H1 (cell line): ENCODE data around the gene CAMK2B. TPM values are rescaled to one million over a fixed set of nuclear protein-coding genes. Genes with fewer than 3 reads are reported as not detected.

ENCODE experiments used
- CTCF ChIA-PET: fragments of 300-600 bp; sonication (Branson Sonifier 250); formaldehyde crosslinking; loops from one replicate; lab custom pipeline; 2021; ENCODE audit not compliant: partially characterized antibody; lab: Charles Lee
- POLR2A ChIA-PET: fragments of 300-600 bp; sonication (Branson Sonifier 250); formaldehyde crosslinking; loops from one replicate; lab custom pipeline; 2021; ENCODE audit warnings: inconsistent platforms; ENCODE audit not compliant: partially characterized antibody; lab: Charles Lee
- DNase-seq, 2 experiments: peaks; one replicate each; pipeline versions ENCODE4 v3.0.0 to v3.0.0-alpha.2; 2010 to 2022; ENCODE audit warnings: low spot score in 2 of 2, low read depth in 1 of 2, mixed read lengths in 1 of 2
- FAIRE-seq: peaks from 2 replicates; lab custom pipeline; 2011; peaks lifted over from hg19 to GRCh38; lab: Jason Lieb, UNC
- H2AFZ ChIP-seq: 2 replicates; pipeline ENCODE4 v1.8.1; 2012; ENCODE audit warnings: low read length, inconsistent platforms
- H2AK5ac ChIP-seq: 2 replicates; pipeline ENCODE4 v1.6.1; 2013; ENCODE audit warnings: low read depth, low read length
- H2BK120ac ChIP-seq: replicated peaks from 2 replicates; pipeline ENCODE3; 2013; ENCODE audit warnings: low read depth, low read length, inconsistent platforms
- H2BK12ac ChIP-seq: 2 replicates; pipeline ENCODE4 v1.6.1; 2013; ENCODE audit warnings: low read depth, low read length
- H2BK15ac ChIP-seq: 2 replicates; pipeline ENCODE4 v1.6.1; 2013; ENCODE audit warnings: low read length
- H2BK20ac ChIP-seq: 2 replicates; pipeline ENCODE4 v1.6.1; 2013; ENCODE audit warnings: low read length
- H2BK5ac ChIP-seq: 2 replicates; pipeline ENCODE4 v1.6.1; 2013; ENCODE audit warnings: low read depth, low read length
- H3K14ac ChIP-seq: 2 replicates; pipeline ENCODE4 v1.6.1; 2013; ENCODE audit warnings: inconsistent platforms; ENCODE audit not compliant: insufficient read length
- H3K18ac ChIP-seq: 2 replicates; pipeline ENCODE4 v1.6.1; 2013; ENCODE audit warnings: low read length; ENCODE audit errors: extremely low read depth
- H3K23ac ChIP-seq: 2 replicates; pipeline ENCODE4 v1.6.1; 2013; ENCODE audit warnings: inconsistent platforms; ENCODE audit not compliant: insufficient read length
- H3K23me2 ChIP-seq: 2 replicates; pipeline ENCODE4 v1.6.1; 2013; ENCODE audit warnings: low read depth, low read length
- H3K27ac ChIP-seq: 2 replicates; pipeline ENCODE4 v1.6.1; 2011; ENCODE audit warnings: low read depth, low read length, inconsistent platforms
- H3K27me3 ChIP-seq, 4 experiments: replicated peaks in 1 of 4; 1 replicate in 1 of 4; 2 replicates in 3 of 4; pipeline versions ENCODE4 v1.6.1 to v1.8.1; 2011 to 2013; ENCODE audit warnings: low read length in 3 of 4, mild to moderate bottlenecking in 3 of 4, inconsistent platforms in 2 of 4, mixed read lengths in 2 of 4, moderate library complexity in 1 of 4; ENCODE audit not compliant: control insufficient read depth in 3 of 4, insufficient read depth in 3 of 4; ENCODE audit errors: extremely low read depth in 1 of 4
- H3K36me3 ChIP-seq, 4 experiments: 2 replicates each; pipeline versions ENCODE4 v1.6.1 to v1.8.1; 2011 to 2013; ENCODE audit warnings: mild to moderate bottlenecking in 4 of 4, low read length in 3 of 4, moderate library complexity in 2 of 4, control low read depth in 1 of 4, inconsistent platforms in 1 of 4; ENCODE audit not compliant: insufficient read depth in 4 of 4, control insufficient read depth in 2 of 4
- H3K4ac ChIP-seq: replicated peaks from 2 replicates; pipeline ENCODE3; 2013; ENCODE audit warnings: low read length, low read depth, mixed read lengths, inconsistent platforms; ENCODE audit not compliant: insufficient read length
- H3K4me1 ChIP-seq, 4 experiments: replicated peaks in 1 of 4; 1 replicate in 1 of 4; 2 replicates in 3 of 4; pipeline versions ENCODE4 v1.6.1 to v1.8.1; 2011 to 2013; ENCODE audit warnings: low read length in 3 of 4, inconsistent platforms in 2 of 4, mixed read lengths in 1 of 4; ENCODE audit not compliant: insufficient read depth in 4 of 4, control insufficient read depth in 3 of 4
- H3K4me2 ChIP-seq, 2 experiments: 2 replicates each; pipeline versions ENCODE4 v1.6.1 to v1.8.1; 2011 to 2013; ENCODE audit warnings: low read depth in 2 of 2, low read length in 2 of 2, control low read depth in 1 of 2, inconsistent platforms in 1 of 2, mild to moderate bottlenecking in 1 of 2; ENCODE audit not compliant: insufficient read depth in 1 of 2
- H3K4me3 ChIP-seq, 4 experiments: fragments of 200-600, 300-600 bp in 1 of 4; sonication (generic), shearing (Covaris generic), sonication (Bioruptor Twin) in 1 of 4; 2 replicates each; pipeline versions ENCODE4 v1.5.1 to v1.8.1; 2011 to 2016; ENCODE audit warnings: low read length in 4 of 4, low read depth in 3 of 4, control low read depth in 2 of 4, inconsistent platforms in 2 of 4, mild to moderate bottlenecking in 2 of 4, mixed read lengths in 1 of 4, moderate library complexity in 1 of 4; ENCODE audit not compliant: insufficient read depth in 2 of 4; ENCODE audit errors: extremely low read depth in 1 of 4
- H3K56ac ChIP-seq: replicated peaks from 2 replicates; pipeline ENCODE3; 2013; ENCODE audit warnings: low read depth, mild to moderate bottlenecking, mixed read lengths, low read length, inconsistent platforms; ENCODE audit not compliant: insufficient read length
- H3K79me1 ChIP-seq: 2 replicates; pipeline ENCODE4 v1.6.1; 2013; ENCODE audit warnings: low read depth, low read length, control low read depth
- H3K79me2 ChIP-seq, 2 experiments: 2 replicates each; pipeline versions ENCODE4 v1.6.1 to v1.8.1; 2012 to 2013; ENCODE audit warnings: low read length in 2 of 2, mild to moderate bottlenecking in 2 of 2, inconsistent platforms in 1 of 2; ENCODE audit not compliant: insufficient read depth in 2 of 2, control insufficient read depth in 1 of 2
- H3K9ac ChIP-seq, 4 experiments: replicated peaks in 1 of 4; 1 replicate in 1 of 4; 2 replicates in 3 of 4; pipeline versions ENCODE4 v1.6.1 to v1.8.1; 2011 to 2013; ENCODE audit warnings: low read depth in 3 of 4, low read length in 3 of 4, control low read depth in 2 of 4, mild to moderate bottlenecking in 2 of 4, moderate library complexity in 2 of 4, inconsistent platforms in 1 of 4; ENCODE audit errors: extremely low read depth in 1 of 4
- H3K9me3 ChIP-seq, 2 experiments: 2 replicates each; pipeline versions ENCODE4 v1.6.1 to v1.8.1; 2012 to 2013; ENCODE audit warnings: mild to moderate bottlenecking in 2 of 2, moderate library complexity in 2 of 2, control low read depth in 1 of 2, inconsistent platforms in 1 of 2, low read depth in 1 of 2, low read length in 1 of 2, mixed read lengths in 1 of 2; ENCODE audit not compliant: insufficient read depth in 2 of 2
- H4K20me1 ChIP-seq, 2 experiments: replicated peaks in 1 of 2; 2 replicates each; pipeline versions ENCODE3 to v1.8.1; 2011 to 2013; ENCODE audit warnings: inconsistent platforms in 2 of 2, low read length in 2 of 2, mild to moderate bottlenecking in 1 of 2; ENCODE audit not compliant: insufficient read depth in 2 of 2, control insufficient read depth in 1 of 2
- H4K5ac ChIP-seq: 2 replicates; pipeline ENCODE4 v1.6.1; 2013; ENCODE audit warnings: low read length, low read depth, mixed read lengths, inconsistent platforms; ENCODE audit not compliant: insufficient read length
- H4K8ac ChIP-seq: 2 replicates; pipeline ENCODE4 v1.8.0; 2013; ENCODE audit warnings: mild to moderate bottlenecking, moderate library complexity, low read length, inconsistent platforms; ENCODE audit not compliant: insufficient read depth; ENCODE audit errors: extremely low read depth
- H4K91ac ChIP-seq: replicated peaks from 2 replicates; pipeline ENCODE3; 2013; ENCODE audit warnings: low read length, mixed read lengths, inconsistent platforms; ENCODE audit not compliant: insufficient read length
- BRCA1 ChIP-seq: IDR thresholded peaks from 2 replicates; pipeline ENCODE4 v1.6.1; 2012; ENCODE audit warnings: low read depth, low read length, improper control_type of control experiment
- KDM5A ChIP-seq: fragments of 200-600 bp; IDR thresholded peaks from 2 replicates; pipeline ENCODE4 v1.7.1; 2012; ENCODE audit warnings: mild to moderate bottlenecking, low read length, inconsistent platforms, mixed read lengths
- NANOG ChIP-seq: IDR thresholded peaks from 2 replicates; pipeline ENCODE4 v1.6.1; 2011; ENCODE audit warnings: low read length, low read depth, mild to moderate bottlenecking, inconsistent platforms; ENCODE audit not compliant: insufficient read depth, poor library complexity, severe bottlenecking
- RFX5 ChIP-seq: IDR thresholded peaks from 2 replicates; pipeline ENCODE4 v1.6.1; 2011; ENCODE audit warnings: low read depth, low read length, improper control_type of control experiment, borderline replicate concordance
- SIX5 ChIP-seq: IDR thresholded peaks from 2 replicates; pipeline ENCODE4 v1.6.1; 2011; ENCODE audit warnings: mild to moderate bottlenecking, low read depth, low read length
- TBP ChIP-seq: IDR thresholded peaks from 2 replicates; pipeline ENCODE4 v1.6.1; 2011; ENCODE audit warnings: low read depth, low read length, improper control_type of control experiment
- TCF12 ChIP-seq: IDR thresholded peaks from 2 replicates; pipeline ENCODE4 v1.6.1; 2011; ENCODE audit warnings: low read depth, mild to moderate bottlenecking, low read length
- ZNF274 ChIP-seq: IDR thresholded peaks from 2 replicates; pipeline ENCODE4 v1.7.0; 2012; ENCODE audit warnings: low read length, borderline replicate concordance; ENCODE audit errors: extremely low read depth
- WGBS, 2 experiments: shearing (Covaris generic) in 1 of 2; methylation state at CpG; one replicate each; pipeline versions ENCODE4 v1.1.6 to v1.1.7; 2013 to 2015; ENCODE audit warnings: low lambda C conversion rate in 2 of 2, mixed read lengths in 2 of 2, inconsistent platforms in 1 of 2, low coverage in 1 of 2, missing lambda C conversion rate in 1 of 2; ENCODE audit not compliant: insufficient replicate concordance in 2 of 2, insufficient coverage in 1 of 2, insufficient read length in 1 of 2; ENCODE audit errors: extremely low coverage in 1 of 2, missing lambda C conversion rate in 1 of 2; 5-methylcytosine and 5-hydroxymethylcytosine counted together
- polyA plus RNA-seq, 7 experiments: library from polyadenylated mRNA; depleted of rRNA in 3 of 7; stranded (reverse) in 5 of 7; unstranded in 2 of 7; fragments of >200 nt in 5 of 7; fragments of 200-250 nt in 2 of 7; gene quantifications; 1 replicate in 5 of 7; 2 replicates in 1 of 7; 4 replicates in 1 of 7; pipeline versions ENCODE4 v1.2.1 to v1.2.3, GENCODE V29; 2011 to 2013; ENCODE audit warnings: missing spikeins in 2 of 7, mixed read lengths in 2 of 7
- total RNA-seq: library from RNA; stranded (reverse); fragmentation: NEBNext Ultra II Directional; extraction: Animal tissue kit (Norgen Biotek cat#: 25700); gene quantifications from 2 replicates; pipeline ENCODE4 v1.2.1, GENCODE V29; 2021
- TF ChIP-seq, protein P1 (sequence below), 3 experiments: IDR thresholded peaks; 1 replicate in 2 of 3; 2 replicates in 1 of 3; pipeline versions ENCODE4 v1.5.1 to v1.6.1; 2011; ENCODE audit warnings: low read length in 3 of 3, mild to moderate bottlenecking in 3 of 3, inconsistent platforms in 2 of 3, low read depth in 1 of 3, moderate library complexity in 1 of 3; ENCODE audit not compliant: insufficient read depth in 1 of 3; ENCODE audit errors: control extremely low read depth in 1 of 3
- TF ChIP-seq, protein P2 (sequence below): IDR thresholded peaks from 2 replicates; pipeline ENCODE4 v1.6.1; 2012; ENCODE audit warnings: inconsistent platforms
- TF ChIP-seq, protein P3 (sequence below): IDR thresholded peaks from 2 replicates; pipeline ENCODE4 v1.6.1; 2011; ENCODE audit warnings: low read depth, mild to moderate bottlenecking, low read length; ENCODE audit not compliant: insufficient read depth

CAMK2B gene
- total and polyA plus RNA-seq, 2 of the 8 experiments (the other 6 are each of a cell fraction or from before 2014, with no cell fraction given): 0.05 to 0.15 TPM

DNA sequence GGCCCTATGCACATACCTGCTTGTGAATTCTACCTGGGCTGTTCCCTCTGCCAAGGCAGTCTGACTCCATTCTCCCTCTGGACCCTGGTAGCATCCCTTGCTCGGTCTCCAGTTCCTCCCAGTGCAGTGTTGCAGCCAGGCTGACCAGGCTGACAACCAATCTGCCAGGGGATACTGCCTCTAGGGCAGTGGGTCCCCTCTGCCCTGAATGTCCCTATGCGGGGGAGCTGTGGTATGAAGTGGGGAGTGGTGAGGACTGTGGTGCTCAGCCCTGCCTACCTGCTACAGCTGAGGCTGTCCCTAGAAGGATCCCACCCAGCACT is 48.0 kb upstream of the CAMK2B start:
- Histone ChIP-seq H4K20me1 (peaks cover 0 to 8% of the 10 kb centered on the region in 2 experiments), H2BK5ac (no peak overlapping the region), H3K9ac (no peak overlapping the region), H3K14ac (no peak overlapping the region), H3K36me3 (no peaks in the 10 kb centered on the region), H2BK20ac (no peak overlapping the region), H2BK15ac (no peak overlapping the region), H4K91ac (no peak overlapping the region), H3K4ac (no peak overlapping the region), H4K8ac (no peak overlapping the region), H3K18ac (no peak overlapping the region), H3K27me3 (peaks cover 0 to 2% (median 0%) of the 10 kb centered on the region in 4 experiments; a peak in 4 of 7 replicates), H2BK12ac (no peak overlapping the region), H3K79me1 (no peaks in the 10 kb centered on the region), H3K9me3 (no peaks in the 10 kb centered on the region), H2BK120ac (no peak overlapping the region), H3K56ac (no peak overlapping the region), H2AK5ac (no peak overlapping the region), H3K4me3 (no peak overlapping the region), H3K4me1 (no peaks in the 10 kb centered on the region), H3K27ac (no peak overlapping the region), H3K23me2 (peaks cover 2% of the 10 kb centered on the region; the same call in 1 of the 2 replicates), H2AFZ (no peak overlapping the region), H3K4me2 (no peak overlapping the region), H3K79me2 (no peaks in the 10 kb centered on the region), H4K5ac (no peak overlapping the region), H3K23ac (no peak overlapping the region)
- FAIRE-seq (no peak), DNase-seq (no peak)
- ChIA-PET CTCF (interaction anchor here (0.8 to 2.3 kb wide), 6 partner anchors 12 to 114 kb away, joined by 3 to 9 read pairs (median 4); no protein-coding TSS in a partner anchor), POLR2A (interaction anchor here (1.4 kb wide), 1 partner anchor 10 kb away, joined by 3 read pairs; no protein-coding TSS in a partner anchor)
- 84% methylated on average over 2 of the region's 2 CpGs; no CpG with 5 or more reads in 1 of the 2 experiments for WGBS, 2 experiments
- no peak for TF ChIP-seq SIX5
- no peak for TF ChIP-seq ZNF274
- TF ChIP-seq, protein P1, sequence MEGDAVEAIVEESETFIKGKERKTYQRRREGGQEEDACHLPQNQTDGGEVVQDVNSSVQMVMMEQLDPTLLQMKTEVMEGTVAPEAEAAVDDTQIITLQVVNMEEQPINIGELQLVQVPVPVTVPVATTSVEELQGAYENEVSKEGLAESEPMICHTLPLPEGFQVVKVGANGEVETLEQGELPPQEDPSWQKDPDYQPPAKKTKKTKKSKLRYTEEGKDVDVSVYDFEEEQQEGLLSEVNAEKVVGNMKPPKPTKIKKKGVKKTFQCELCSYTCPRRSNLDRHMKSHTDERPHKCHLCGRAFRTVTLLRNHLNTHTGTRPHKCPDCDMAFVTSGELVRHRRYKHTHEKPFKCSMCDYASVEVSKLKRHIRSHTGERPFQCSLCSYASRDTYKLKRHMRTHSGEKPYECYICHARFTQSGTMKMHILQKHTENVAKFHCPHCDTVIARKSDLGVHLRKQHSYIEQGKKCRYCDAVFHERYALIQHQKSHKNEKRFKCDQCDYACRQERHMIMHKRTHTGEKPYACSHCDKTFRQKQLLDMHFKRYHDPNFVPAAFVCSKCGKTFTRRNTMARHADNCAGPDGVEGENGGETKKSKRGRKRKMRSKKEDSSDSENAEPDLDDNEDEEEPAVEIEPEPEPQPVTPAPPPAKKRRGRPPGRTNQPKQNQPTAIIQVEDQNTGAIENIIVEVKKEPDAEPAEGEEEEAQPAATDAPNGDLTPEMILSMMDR (IDR thresholded peaks at IDR 0.05; ENCODE audit: control extremely low read depth in 1 of 3, insufficient read depth in 1 of 3, low read depth in 1 of 3, low read length in 3 of 3): no peak
- TF ChIP-seq BRCA1: no peak
- TF ChIP-seq KDM5A: no peak
- TF ChIP-seq RFX5: no peak
- no peak for TF ChIP-seq TBP
- TF ChIP-seq, protein P2, sequence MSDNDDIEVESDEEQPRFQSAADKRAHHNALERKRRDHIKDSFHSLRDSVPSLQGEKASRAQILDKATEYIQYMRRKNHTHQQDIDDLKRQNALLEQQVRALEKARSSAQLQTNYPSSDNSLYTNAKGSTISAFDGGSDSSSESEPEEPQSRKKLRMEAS: no peak
- TF ChIP-seq TCF12: no peak
- TF ChIP-seq, protein P3, sequence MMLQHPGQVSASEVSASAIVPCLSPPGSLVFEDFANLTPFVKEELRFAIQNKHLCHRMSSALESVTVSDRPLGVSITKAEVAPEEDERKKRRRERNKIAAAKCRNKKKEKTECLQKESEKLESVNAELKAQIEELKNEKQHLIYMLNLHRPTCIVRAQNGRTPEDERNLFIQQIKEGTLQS: no peak
- TF ChIP-seq NANOG: no peak
